ENCODE measurements around the gene SBF2. TPM values are rescaled to one million over a fixed set of nuclear protein-coding genes. Genes with fewer than 3 reads are reported as not detected.

The SBF2 gene
- total and polyA plus RNA-seq, 3 donors from 2014 or later: 27.8 to 52.8 (median 48.7) TPM

GRCh38 chr11:9753021-9753420 lies 541.0 kb downstream of the SBF2 start:
- Histone ChIP-seq H3K4me3 (no peak overlapping the region), H3K27ac (no peak overlapping the region), H3K4me1 (peaks cover 8% of the 10 kb centered on the region), H3K27me3 (no peaks in the 10 kb centered on the region), H3K36me3 (ENCODE audit: low read depth, missing control alignments) (no peaks in the 10 kb centered on the region), H3K9me3 (no peaks in the 10 kb centered on the region)
- TF ChIP-seq POLR2A (IDR thresholded peaks at IDR 0.05) (no peak), CTCF (IDR thresholded peaks at IDR 0.05) (no peak)
- intact Hi-C loops (cut with DNase I; ENCODE audit: low total_unique reads): loop anchor here (10.0 kb wide), 1 partner anchor 222 kb away; no protein-coding TSS in a partner anchor
- 68 to 77% methylated on average over 3 of the region's 3 CpGs for WGBS, 2 donors
- DNase-seq: no peak

GRCh38 chr11:9752091-9752490 lies 541.9 kb downstream of the SBF2 start:
- Histone ChIP-seq H3K36me3 (ENCODE audit: low read depth, missing control alignments) (no peaks in the 10 kb centered on the region), H3K9me3 (no peaks in the 10 kb centered on the region), H3K27ac (no peak overlapping the region), H3K27me3 (no peaks in the 10 kb centered on the region), H3K4me3 (no peak overlapping the region), H3K4me1 (peaks cover 11% of the 10 kb centered on the region)
- 72% methylated on average over 3 of the region's 3 CpGs for WGBS, 2 donors
- intact Hi-C loops (cut with DNase I; ENCODE audit: low total_unique reads): loop anchor here (10.0 kb wide), 1 partner anchor 223 kb away; no protein-coding TSS in a partner anchor
- no peak for DNase-seq
- TF ChIP-seq POLR2A (IDR thresholded peaks at IDR 0.05) (no peak), CTCF (IDR thresholded peaks at IDR 0.05) (no peak)

GRCh38 chr11:9750551-9750950 lies 543.5 kb downstream of the SBF2 start:
- H3K4me3 ChIP-seq: no peak overlapping the region
- DNase-seq: no peak
- H3K27ac ChIP-seq: no peak overlapping the region
- WGBS, 2 donors: 88 to 90% methylated on average over 4 of the region's 4 CpGs
- H3K36me3 ChIP-seq (ENCODE audit: low read depth, missing control alignments): no peaks in the 10 kb centered on the region
- peaks cover 11% of the 10 kb centered on the region for H3K4me1 ChIP-seq
- TF ChIP-seq POLR2A (IDR thresholded peaks at IDR 0.05) (no peak), CTCF (IDR thresholded peaks at IDR 0.05) (no peak)
- H3K9me3 ChIP-seq: no peaks in the 10 kb centered on the region
- no peaks in the 10 kb centered on the region for H3K27me3 ChIP-seq
- intact Hi-C loops (cut with DNase I; ENCODE audit: low total_unique reads): loop anchor here (10.0 kb wide), 1 partner anchor 224 kb away; no protein-coding TSS in a partner anchor

- Histone ChIP-seq H3K27ac (peak overlapping the region in 1 of 2 donors; percentile 6), H3K4me3 (no peak overlapping the region), H3K4me1 (peaks cover 11% of the 10 kb centered on the region), H3K36me3 (ENCODE audit: low read depth, missing control alignments) (no peaks in the 10 kb centered on the region), H3K9me3 (no peaks in the 10 kb centered on the region), H3K27me3 (no peaks in the 10 kb centered on the region)
- 50 to 82% methylated on average over 4 to 7 of the region's 7 CpGs for WGBS, 2 donors
- peak; percentile 78 for DNase-seq
- TF ChIP-seq POLR2A (IDR thresholded peaks at IDR 0.05): no peak
- TF ChIP-seq CTCF (IDR thresholded peaks at IDR 0.05): peak; percentile 47 to 72 (median 60)
- intact Hi-C loops (cut with DNase I; ENCODE audit: low total_unique reads): no loop called here
Observed at GRCh38 chr11:9748361-9748970, 545.6 kb downstream of the SBF2 start.

- H3K27me3 ChIP-seq: no peaks in the 10 kb centered on the region
- H3K36me3 ChIP-seq (ENCODE audit: low read depth, missing control alignments): no peaks in the 10 kb centered on the region
- DNase-seq: no peak
- H3K4me1 ChIP-seq: peaks cover 11% of the 10 kb centered on the region
- TF ChIP-seq CTCF (IDR thresholded peaks at IDR 0.05) (no peak), POLR2A (IDR thresholded peaks at IDR 0.05) (no peak)
- H3K4me3 ChIP-seq: no peak overlapping the region
- H3K27ac ChIP-seq: peak overlapping the region in 1 of 2 donors; percentile 6
- H3K9me3 ChIP-seq: no peaks in the 10 kb centered on the region
- intact Hi-C loops (cut with DNase I; ENCODE audit: low total_unique reads): no loop called here
- 64 to 66% methylated on average over 5 of the region's 5 CpGs for WGBS, 2 donors
Observed at GRCh38 chr11:9747828-9748227, 546.2 kb downstream of the SBF2 start.
